ENCODE data around the gene PTPRE.

DNA sequence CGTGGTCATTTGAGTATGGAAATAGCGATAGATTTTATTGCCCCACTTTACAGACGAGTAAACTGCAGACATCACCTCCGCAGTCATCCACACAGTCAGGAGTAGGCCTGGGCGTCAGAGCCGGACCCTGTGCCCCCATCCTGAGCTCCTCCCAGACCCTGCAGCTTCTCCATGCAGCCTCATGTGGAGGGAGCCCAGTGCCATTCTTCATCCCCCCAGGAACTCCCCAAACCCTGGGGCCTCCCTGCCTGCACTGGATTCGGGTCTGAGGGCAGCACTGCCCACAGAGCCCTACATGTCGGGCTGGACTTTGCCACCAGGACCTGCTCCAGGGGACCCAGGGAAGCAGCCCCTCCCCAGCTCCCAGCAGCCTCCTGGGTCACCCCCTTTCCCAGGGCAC lies 118.5 kb downstream of the PTPRE start:
- TF ChIP-seq POLR2AphosphoS5 (IDR thresholded peaks at IDR 0.05; ENCODE audit: borderline replicate concordance, low read depth, low read length) = no peak
- no peak for TF ChIP-seq EZH2 (IDR thresholded peaks at IDR 0.05)
- TF ChIP-seq FOXP2 (optimal IDR thresholded peaks at IDR 0.05; ENCODE audit: control extremely low read depth, extremely low read length, insufficient read depth) = no peak
